NCI-H2029 (cell line): Measurements from ENCODE around the gene PDE11A.

Experiments
- DNase-seq: peaks from one replicate; lab custom pipeline; 2025; lab: John Stamatoyannopoulos, UW

PDE11A gene

DNA sequence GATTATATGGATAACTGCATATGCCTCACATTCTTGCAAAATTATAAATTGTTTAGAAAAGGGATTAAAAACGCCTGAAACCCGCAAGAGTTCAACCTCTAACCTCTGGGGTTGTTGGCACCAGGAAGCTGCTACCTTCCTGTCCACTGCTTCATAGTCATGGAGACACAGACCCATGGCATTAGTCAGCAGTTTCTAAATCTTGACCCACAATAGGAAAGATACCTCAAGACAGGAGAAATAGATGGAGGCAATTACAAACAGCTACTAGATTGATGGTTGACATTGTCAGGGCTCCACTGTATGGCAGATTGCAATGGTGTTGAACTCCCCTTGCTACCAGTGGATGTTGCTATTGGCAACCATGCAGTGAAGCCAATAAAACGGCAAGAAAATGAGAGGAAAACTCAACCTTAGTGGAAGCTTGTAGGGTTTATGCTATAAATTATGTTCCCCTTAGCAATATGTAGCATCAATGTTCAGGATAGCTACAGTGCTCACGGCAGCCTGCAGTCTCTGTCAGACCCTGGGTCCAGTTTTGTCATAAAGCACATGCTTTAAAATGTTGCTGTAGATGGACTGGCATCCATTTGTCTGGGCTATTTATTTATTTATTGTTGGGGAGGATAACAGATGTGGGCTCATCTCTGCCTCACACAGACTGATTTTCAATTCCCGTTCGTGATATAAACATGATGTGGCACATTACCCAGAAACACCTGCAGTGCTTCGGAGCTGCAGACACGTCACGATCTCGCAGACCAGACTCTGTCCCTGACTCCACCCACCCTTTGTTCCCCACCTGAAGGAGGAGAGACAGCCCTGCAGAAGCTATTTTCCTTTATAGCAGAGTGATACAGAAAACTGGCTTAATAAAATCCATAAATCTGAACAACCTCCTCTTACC is 446.6 kb downstream of the PDE11A start:
- DNase-seq = no peak

DNA sequence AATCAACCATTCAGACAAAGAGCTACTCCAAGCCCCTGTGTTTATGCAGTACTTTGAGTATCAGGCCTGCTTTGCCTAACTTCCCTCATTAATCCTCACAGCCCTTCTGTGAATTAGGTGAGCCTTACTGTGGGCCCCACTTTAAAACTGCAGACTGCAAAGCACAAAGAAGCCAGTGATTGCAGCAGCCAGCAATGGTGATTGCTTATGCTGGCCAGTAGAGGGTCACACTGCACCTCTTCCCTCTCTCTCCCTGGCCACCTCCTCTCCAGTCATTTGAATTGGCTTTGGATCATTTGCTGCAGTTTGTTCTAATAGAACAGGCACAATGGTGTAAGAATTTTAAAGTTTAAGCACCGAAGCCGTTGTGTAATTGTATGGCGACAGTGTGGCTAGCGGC is 450.1 kb downstream of the PDE11A start:
- no peak for DNase-seq

DNA sequence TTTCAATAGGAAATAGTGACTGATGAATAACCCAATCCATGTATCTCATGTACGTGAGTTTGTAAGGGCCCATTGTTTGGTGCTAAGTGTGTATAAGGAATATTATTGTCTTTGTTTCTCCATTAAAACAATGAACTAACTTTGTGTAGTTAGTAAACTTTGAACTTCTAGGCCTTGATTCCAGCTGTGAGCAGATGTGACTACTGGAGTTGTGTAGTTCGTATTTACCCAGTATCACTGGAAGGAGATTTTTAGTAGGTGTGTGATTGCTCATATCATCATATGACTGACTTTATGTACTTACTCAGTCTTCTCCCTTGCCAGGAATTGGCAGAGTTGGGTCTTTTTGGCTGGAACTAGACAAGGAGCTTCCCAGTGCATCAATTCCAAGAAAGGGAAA is 452.6 kb downstream of the PDE11A start:
- no peak for DNase-seq

DNA sequence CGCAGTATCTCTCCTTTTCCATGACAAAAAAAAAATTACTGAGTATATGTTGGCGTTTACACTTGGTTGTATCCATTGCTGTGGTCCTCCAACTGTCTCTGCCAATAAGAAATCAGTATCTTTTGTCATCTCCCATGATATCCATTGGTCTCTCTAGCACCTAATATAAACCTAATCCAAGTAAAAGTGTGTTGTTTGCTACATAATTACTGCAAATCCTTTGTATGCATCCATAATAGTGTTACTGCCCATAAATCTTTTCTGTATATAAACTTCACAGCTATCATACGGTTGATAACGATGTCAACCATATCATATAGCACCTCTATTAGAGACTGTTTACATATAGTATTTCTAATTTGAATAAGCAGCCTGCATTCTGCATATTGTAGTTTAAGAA is 453.1 kb downstream of the PDE11A start:
- no peak for DNase-seq

DNA sequence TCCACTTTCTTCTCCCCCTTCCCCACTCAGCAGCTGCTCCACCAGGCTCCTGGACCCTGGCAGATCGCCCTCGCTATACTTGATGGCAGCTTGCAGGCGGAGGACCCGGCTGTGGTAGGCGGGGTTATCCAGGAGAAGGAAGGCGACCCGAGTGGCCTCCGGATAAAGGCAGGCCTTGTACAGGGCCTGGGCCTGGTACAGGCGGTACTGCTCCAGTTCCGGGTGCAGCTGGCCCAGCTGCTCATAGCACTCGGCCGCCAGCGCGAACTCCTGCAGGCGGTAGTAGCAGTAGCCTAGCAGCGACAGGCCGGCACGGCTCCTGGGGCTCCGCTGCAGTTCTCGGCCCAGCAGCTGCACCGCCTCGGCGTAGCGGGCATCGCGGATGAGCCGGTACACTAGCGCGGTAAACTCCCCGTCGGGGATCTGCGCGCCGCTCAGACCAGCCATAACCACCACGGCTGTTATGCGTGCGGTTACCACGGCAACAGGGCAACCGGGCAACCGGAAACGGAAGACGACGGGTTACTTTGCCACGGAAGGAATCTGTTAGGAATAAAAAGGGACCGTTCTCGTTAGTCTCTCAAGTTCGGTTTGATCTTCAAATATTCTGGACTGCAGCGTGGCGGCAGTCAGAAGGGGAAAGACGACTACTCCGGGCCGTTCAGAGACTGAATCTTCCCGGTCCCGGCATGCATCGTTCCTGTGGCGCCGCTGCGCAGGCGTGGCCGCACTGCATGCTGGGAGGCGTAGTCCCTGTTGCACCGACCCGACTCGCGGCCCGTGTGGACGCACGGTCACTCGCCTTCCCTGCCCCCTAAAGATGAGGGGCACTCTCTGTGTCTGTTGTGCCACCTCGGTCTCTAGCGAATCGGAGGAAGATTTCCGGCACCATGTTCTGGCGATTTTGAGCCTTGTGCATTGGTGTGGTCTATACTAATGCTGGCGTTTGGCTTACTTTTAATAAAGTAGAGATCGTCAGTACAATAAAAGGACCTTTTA is 454.0 kb downstream of the PDE11A start:
- DNase-seq = peak; percentile 76

DNA sequence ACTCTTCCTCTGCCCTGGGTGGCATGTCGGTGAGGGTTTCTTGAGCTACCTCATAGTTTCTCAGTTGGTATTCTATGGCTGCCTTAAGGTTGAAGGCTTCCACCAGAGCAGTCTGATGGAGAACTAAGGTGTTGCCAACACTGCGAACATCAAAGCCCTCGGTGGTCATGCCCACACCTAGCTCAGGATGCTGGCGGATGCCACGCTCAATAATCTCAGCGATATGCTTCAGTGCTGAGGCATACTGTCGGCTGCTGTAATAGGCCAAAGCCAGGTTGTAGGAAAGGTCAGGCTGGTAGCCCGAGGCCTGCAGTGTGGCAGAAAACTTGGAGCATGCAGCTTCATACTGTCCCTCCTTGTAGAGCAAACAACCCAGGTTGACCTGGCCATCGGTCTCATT is 454.7 kb downstream of the PDE11A start:
- DNase-seq = no peak

DNA sequence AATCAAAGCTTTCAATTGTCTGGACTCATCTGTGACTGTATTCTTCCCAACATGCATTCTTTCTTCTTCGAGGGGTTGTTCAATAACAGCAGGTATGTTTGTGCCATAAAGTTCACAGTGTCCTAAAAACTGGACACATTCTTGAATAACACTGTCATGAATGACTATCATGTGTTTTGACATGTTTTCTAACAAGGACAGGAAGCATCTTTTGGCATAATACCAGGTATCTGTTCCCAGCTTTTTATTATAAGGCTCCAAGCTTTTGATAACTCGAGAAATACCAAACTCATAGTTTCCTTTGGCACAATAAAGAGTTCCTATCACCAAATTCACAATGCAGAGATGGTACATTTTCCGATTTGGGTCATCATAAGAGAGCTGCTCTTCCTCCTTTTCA is 455.8 kb downstream of the PDE11A start:
- DNase-seq = no peak

DNA sequence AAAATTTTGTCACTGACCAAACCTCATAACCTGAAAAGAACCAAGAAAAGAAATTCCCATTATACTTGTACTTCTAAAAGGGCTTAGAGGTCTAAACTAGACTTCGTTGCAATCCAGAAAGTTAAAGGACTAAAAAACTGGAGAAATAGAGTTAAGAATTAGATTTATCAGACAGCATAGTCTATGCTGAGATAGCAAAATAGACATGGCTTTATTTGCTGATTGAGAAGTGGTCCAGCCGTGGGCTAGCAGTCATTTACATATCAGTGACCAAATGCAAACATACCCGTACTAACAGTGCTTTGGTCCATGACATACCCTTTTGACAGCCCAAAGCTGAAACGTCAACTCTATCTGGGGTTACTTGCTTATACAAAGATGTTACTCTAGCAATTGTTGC is 456.5 kb downstream of the PDE11A start:
- DNase-seq = no peak

DNA sequence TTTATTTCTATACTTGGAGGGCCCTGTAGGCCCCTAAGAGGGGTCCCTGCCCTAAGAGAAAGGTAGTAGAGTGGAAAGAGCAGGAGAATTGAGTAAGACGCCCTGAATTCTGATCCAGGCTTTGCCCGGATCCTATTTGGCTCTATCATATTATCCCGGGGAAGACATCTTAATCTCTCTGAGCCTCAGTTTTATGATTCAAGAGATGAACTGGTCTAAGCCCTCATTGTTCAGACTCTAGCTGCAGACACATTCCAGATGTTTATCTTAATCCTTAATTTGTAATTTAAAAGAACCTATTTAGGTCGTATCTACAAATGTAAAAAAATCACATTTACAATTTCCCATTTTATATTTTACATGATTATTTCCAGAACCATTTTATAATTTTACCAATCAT is 459.9 kb downstream of the PDE11A start:
- no peak for DNase-seq

DNA sequence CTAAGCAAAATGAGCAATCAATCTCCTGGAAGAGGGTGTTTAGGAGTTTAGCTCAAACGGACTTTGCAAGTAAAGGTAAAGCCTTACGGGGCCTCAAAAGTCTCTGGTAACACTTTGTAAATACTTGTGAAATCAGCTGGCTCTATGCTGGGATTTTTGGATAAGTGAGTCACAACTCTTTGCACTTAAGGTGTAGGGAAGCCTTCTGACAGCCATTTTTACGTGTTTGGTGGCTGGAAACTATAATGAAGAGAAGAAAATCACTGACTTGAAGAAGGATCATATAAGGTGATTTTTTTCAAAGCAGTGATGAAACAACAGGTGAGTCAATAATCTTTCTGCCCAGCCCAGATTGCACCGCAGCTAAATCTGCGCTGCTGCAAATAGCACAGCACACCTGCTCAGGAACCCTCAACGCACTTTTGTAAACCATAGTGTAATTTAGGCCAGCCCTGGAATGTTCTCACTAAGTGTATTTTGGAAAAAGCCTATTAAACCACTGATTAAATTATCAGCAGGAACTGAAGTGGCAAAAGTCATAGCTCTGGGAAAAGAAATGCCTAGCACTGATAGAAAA is 461.2 kb downstream of the PDE11A start:
- DNase-seq = no peak

DNA sequence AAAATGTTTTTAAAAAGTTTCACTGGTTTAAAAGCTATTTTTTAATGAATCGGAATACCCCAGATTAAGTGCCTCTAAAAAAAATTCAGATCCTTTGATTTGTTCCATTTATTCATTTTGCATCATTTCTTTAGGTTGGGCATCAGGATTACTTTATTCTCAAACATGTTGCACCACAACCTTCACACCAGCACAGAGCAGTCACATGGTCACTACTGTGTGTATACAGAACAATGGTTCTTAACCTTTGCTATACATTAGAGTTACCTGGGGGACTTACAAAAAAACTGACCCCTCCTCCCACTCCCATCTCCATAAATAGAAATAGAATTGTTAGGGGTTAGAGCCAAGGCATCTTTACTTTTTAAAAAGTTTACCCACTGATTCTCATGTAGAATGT is 461.8 kb downstream of the PDE11A start:
- DNase-seq = no peak

DNA sequence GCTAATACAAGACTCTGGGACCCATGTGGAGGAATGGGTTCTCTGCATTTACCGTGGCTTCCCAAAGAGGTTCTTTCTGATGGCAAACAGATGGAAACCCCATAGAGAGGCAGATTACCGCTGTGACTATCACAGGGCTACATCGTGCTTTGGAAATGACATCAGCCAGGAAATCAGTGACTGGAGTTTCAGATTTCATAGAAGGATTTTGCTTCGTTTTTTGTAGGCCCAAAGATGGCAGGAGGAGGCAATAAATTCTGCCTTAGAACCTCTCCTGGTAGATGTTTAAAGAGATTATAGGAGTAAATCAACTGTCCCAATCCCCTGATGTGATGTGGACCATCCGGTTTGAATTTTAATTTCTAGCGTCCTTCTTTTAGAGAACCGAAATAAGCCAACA is 465.9 kb downstream of the PDE11A start:
- DNase-seq = no peak

DNA sequence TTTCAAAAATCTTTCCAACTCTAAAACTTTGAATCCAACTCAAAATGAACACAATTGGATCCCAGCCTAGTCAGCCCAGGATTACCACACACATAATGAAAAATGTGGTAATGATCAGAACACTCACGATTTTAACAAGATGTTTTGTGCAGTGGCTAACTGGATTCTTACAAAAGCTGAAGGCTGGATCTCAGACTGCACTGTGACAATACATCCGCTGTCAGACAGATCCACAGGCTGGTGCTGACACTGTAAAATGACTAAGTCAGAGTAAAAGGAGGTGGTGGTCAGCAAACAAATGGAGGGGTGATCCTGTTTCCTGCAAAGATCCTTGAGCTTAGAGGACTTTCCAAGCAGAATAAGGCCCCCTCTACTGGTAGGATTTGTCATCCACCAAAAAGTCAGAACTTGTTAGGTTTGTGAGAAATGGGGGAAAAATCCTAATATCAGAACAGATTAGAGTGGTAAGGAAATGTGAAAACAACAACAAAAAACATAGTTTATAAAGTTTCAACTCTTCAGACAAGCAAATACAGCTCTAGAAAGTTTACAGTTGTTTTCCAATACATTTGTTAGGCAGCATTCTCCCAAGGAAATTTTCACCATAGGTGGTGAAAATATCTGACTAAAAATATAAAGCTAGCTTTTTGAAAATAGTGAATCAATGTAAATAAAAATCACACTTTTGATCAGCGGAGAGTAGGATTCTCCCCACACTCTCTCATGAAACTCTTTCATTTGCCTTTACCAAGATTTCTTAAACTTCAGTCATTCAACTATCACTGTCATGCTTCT is 468.1 kb downstream of the PDE11A start:
- DNase-seq = peak; percentile 4

DNA sequence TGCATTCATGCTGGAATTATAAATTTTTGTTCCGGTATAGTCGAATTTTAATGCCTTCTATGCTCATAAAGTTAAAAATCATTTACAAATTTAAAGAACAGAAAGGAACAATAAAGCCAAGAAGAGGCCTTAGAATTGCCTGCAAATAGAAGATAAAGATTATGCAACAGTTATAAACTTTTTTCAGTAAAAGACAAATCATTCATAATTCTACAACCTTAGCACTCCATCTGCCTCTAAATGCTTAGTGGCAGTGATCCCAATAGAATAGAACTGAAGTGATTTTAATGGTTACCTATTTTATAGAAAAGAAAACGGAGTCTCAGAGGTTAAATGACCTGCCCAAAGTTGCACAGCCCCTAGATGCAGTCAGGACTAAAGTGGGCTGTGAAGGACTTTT is 468.8 kb downstream of the PDE11A start:
- DNase-seq = no peak

DNA sequence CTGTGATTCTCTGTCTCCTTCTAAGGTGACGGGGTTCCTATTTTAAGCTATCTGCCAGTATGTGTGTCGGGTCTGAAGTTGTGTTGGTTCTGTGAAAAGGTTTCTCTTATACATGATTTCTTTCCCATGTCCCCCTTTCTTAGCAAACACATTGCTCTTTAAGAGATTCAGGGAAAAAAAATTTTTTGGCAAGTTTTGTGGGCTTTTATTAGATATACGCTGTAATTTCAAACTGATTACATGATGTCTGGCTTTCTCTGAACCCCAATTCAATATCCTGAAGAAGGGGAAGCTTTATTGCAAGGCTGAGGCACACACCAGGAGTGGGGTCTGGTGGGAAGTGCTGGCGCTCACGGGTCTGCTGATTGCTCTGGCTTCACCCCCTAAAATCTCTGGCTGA is 469.4 kb downstream of the PDE11A start:
- DNase-seq = no peak

DNA sequence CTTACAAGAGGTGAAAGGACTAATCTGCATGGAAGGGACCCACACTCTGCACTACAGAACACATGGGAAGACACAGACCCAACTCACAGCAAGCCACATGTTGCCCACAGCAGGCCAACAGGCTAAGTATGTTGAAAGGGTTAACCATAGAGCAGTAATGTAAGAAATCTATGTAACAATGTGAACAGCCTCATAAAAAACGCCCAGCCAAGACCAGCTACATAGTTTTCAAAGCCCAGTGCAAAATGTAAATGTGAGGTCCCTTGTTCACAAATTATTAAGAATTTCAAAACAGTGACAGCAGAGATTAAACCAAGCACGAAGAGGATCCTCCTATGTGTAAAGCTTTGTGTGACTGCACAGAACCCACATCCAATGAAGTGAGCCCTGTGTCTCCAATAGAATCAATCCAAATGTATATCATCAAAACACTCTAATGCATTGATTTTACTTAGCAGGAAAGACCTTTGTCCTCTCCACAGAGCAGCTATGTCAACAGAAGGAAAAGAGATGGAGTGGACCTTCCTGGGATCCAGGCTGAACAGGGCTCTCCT is 469.9 kb downstream of the PDE11A start:
- no peak for DNase-seq

DNA sequence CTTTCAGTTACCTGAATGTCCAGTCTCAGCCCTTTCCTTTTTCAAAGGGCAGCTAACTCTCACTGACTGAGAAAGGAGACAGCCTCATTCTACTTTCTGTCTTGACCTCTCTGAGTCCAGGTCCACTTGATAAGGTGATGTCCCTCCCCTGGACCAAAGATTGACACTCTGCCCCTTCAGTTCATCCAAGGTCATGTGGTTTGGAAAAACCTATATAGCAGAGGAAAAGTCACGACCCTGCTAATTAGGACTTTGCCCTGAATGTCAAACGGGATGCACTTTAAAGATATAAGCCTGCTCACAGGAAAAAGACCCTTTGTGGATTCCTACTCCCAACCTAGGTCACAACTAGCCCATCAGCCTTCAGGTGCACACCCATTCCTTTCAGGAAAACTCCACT is 471.7 kb downstream of the PDE11A start:
- no peak for DNase-seq

DNA sequence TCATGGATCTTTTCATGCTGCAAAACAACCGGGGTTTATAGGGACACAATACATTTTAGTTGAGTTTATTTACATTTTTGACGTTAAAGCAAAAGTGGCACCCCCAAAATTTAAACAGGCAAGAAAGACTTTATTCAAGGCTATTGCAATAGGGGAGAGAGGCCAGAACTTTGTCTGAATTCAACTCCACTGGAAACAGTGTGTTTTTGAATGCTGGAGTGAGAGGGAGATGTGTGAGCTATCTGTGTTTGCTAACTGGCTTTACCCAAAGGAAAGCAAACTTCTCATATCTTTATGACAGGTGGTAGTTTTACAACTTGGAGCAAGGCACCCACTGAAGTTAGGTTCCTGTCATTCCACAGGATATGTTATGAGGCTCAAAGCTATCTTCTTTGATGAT is 472.6 kb downstream of the PDE11A start:
- no peak for DNase-seq

DNA sequence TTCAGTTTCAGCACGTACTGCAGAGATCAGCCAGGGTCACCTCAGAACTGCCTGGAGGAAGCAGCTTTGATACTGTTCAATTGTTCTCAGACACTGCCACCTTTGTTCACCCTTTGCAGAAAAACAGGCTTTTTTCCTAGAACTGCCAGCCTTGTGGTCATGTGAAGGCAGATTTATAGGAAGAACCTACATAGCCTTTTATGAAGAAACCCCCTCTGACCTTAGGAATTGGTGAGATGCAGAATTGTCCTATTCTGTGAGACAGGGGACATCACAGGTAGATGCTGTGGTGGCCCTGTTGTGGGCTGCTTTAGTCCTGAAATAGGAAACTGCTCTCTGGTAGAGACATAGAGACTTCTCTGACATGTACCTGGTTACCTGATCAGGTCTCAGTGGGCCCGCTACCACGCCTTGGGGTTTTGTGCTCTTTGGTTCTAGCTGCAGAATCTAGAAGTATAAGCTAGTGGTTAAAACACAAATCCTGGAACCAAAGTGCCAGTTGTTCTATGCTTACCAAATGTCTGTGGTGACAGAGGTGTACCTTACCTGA is 473.4 kb downstream of the PDE11A start:
- no peak for DNase-seq

DNA sequence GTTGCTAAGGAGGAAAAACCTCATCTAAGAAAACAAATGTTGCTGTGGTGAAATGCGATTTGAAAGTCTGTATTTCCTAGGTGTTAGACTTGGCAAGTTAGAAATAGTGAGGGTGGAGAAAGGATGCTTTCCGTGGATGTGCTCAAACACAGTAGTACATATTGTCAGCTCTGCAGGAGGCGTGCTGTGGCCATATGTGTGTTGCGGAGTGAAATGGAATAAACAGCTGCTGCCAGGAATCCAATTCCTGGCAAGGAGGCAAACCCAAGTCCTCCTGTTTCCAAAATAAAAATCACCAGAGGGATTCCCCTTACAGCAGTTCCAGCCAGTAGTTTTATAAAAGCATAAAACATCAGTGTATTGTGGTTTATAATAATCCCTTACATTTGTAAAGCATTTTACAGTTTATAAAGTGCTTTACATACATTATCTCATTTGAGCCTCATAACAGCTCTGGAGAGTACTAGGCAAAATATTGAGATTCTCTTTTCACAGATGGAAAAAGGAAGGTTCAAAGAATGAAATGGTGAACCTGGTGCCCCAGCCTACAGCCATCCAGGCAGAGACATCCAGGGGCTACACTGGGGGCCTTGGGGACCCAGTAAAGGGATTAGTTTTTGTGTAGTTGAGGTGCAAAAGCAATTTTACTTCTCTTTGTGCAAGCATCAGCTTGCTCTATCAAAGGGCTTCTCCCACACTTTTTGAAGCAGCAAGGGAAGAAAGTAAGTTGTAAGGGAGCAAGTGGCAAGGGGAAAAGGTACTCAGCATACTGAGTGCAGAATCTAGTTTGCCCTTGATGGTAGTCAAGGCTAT is 474.0 kb downstream of the PDE11A start:
- no peak for DNase-seq
